Measurements from ENCODE around the gene AP3B1. TPM values are rescaled to one million over a fixed set of nuclear protein-coding genes. Genes with fewer than 3 reads are reported as not detected.

The AP3B1 gene
- total RNA-seq, 1 experiment from 2014 or later, result 41.8 TPM

- Histone ChIP-seq H3K23ac (ENCODE audit: insufficient read length, low read depth, low read length) (no peak overlapping the region), H3K79me1 (ENCODE audit: insufficient read depth, low read depth, low read length, poor library complexity, severe bottlenecking) (no peaks in the 10 kb centered on the region), H3K56ac (ENCODE audit: insufficient read length, low read depth, low read length) (no peak overlapping the region), H3K9ac (ENCODE audit: extremely low read depth, insufficient read length, low read length) (no peak overlapping the region), H3K27ac (ENCODE audit: insufficient read length, low read depth, low read length) (no peak overlapping the region), H4K91ac (ENCODE audit: insufficient read length, low read depth, low read length) (no peak overlapping the region), H3K4me1 (ENCODE audit: insufficient read depth, low read length) (0 out of 2 replicates have a peak, but pooled peaks cover 3% of the 10 kb centered on the region), H4K8ac (replicated peaks; ENCODE audit: insufficient read length, low read depth, low read length) (no peak overlapping the region), H2BK15ac (ENCODE audit: low read depth, low read length) (no peak overlapping the region), H3T11ph (ENCODE audit: low read length) (no peak overlapping the region), H3K18ac (ENCODE audit: insufficient read length, low read depth, low read length) (no peak overlapping the region), H2BK5ac (ENCODE audit: insufficient read length, low read length) (no peak overlapping the region), H3K9me3 (ENCODE audit: control insufficient read depth, low read depth, low read length) (no peaks in the 10 kb centered on the region), H3K4ac (ENCODE audit: low read depth, low read length) (no peak overlapping the region), H2AK5ac (ENCODE audit: insufficient read length, low read length) (no peak overlapping the region), H3K79me2 (ENCODE audit: insufficient read depth, low read length) (no peaks in the 10 kb centered on the region), H3K23me2 (ENCODE audit: insufficient read length, low read depth, low read length, poor library complexity, severe bottlenecking) (no peaks in the 10 kb centered on the region), H3K14ac (ENCODE audit: insufficient read depth, low read length) (no peak overlapping the region), H4K20me1 (ENCODE audit: control insufficient read depth, insufficient read depth, insufficient read length) (no peaks in the 10 kb centered on the region), H2BK20ac (ENCODE audit: low read depth, low read length, poor library complexity, severe bottlenecking) (no peak overlapping the region), H3K4me2 (ENCODE audit: insufficient read depth, insufficient read length, low read length) (no peak overlapping the region), H4K5ac (ENCODE audit: insufficient read length, low read depth, low read length) (no peak overlapping the region), H2BK120ac (ENCODE audit: low read depth, low read length, poor library complexity, severe bottlenecking) (no peak overlapping the region), H2AFZ (ENCODE audit: low read length) (no peak overlapping the region), H3K27me3 (ENCODE audit: insufficient read depth, low read length) (peaks cover 33% of the 10 kb centered on the region), H2BK12ac (ENCODE audit: insufficient read length, low read depth, low read length) (no peak overlapping the region)
- Mint-ChIP-seq H3K27me3 (ENCODE audit: low read depth) (peaks cover 98% of the 10 kb centered on the region), H3K4me3 (no peak overlapping the region), H3K27ac (no peak overlapping the region), H3K4me1 (peaks cover 16 to 17% of the 10 kb centered on the region in 2 experiments), H3K36me3 (ENCODE audit: insufficient read depth in 1 of 3, low read depth in 3 of 3) (peaks cover 0 to 4% (median 4%) of the 10 kb centered on the region in 3 experiments; a peak in 4 of 7 replicates), H3K9me3 (no peaks in the 10 kb centered on the region; a peak in 1 of 5 replicates)
- TF ChIP-seq CTCF (conservative IDR thresholded peaks at IDR 0.05), result no peak
- WGBS (ENCODE audit: extremely low coverage, insufficient read length, low lambda C conversion rate), result no CpG with 5 or more reads among the region's 5 CpGs
- no peak for DNase-seq
Measured at GRCh38 chr5:78019744-78020143, 274.8 kb downstream of the AP3B1 start.

All from H9 (cell line).